Articular chondrocyte of knee joint (primary cell): ENCODE measurements around the gene VAT1L. TPM values are rescaled to one million over a fixed set of nuclear protein-coding genes. Genes with fewer than 3 reads are reported as not detected.

Source experiments
- total RNA-seq: library from RNA; depleted of rRNA; stranded (reverse); fragments of >200 nt; gene quantifications from 2 replicates; pipeline ENCODE4 v1.2.3, GENCODE V29; 2012

The VAT1L gene, protein sequence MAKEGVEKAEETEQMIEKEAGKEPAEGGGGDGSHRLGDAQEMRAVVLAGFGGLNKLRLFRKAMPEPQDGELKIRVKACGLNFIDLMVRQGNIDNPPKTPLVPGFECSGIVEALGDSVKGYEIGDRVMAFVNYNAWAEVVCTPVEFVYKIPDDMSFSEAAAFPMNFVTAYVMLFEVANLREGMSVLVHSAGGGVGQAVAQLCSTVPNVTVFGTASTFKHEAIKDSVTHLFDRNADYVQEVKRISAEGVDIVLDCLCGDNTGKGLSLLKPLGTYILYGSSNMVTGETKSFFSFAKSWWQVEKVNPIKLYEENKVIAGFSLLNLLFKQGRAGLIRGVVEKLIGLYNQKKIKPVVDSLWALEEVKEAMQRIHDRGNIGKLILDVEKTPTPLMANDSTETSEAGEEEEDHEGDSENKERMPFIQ
- total RNA-seq: under 0.01 TPM in 1 of 2 replicates, not detected in the other

DNA sequence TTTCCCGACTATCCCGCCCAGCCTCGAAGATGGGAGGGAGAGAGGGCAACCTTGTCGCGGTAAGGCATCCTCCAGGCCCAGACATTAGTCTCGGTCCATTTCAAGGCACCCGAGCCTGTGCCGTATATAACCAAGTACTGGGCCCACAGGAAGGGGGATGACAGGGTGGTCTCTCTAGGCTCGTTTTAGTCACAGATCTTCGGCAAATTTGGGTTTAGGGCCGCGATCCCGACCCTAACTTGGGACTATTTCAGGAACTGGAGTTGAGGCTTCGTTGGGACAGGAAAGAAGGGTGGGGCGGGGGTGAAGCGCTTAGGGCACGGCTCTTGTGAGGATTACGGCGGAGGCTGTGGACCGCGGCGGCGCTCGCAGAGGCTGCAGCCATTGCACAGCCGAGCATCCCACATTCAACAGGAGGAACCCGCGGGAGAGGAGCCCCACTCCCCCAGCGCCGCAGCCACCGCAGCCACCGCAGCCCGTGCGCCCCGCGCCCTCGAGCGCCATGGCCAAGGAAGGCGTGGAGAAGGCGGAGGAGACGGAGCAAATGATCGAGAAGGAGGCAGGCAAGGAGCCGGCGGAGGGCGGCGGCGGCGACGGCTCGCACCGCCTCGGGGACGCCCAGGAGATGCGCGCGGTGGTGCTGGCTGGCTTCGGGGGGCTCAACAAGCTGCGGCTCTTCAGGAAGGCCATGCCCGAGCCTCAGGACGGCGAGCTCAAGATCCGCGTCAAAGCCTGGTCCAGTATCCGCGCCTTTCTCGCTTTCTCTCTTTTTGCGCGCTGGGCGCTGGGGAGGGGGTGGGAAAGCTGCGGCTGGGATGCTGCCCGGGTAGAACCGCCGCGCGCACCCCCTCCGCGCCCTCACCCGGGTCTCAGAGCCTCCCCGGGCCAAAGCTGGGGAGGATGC, at the start of gene VAT1L:
Gene VAT1L (plus strand): TSS at position 384 of the 904 bp plus-strand sequence. CDS start 119 bp downstream, at position 503.

DNA sequence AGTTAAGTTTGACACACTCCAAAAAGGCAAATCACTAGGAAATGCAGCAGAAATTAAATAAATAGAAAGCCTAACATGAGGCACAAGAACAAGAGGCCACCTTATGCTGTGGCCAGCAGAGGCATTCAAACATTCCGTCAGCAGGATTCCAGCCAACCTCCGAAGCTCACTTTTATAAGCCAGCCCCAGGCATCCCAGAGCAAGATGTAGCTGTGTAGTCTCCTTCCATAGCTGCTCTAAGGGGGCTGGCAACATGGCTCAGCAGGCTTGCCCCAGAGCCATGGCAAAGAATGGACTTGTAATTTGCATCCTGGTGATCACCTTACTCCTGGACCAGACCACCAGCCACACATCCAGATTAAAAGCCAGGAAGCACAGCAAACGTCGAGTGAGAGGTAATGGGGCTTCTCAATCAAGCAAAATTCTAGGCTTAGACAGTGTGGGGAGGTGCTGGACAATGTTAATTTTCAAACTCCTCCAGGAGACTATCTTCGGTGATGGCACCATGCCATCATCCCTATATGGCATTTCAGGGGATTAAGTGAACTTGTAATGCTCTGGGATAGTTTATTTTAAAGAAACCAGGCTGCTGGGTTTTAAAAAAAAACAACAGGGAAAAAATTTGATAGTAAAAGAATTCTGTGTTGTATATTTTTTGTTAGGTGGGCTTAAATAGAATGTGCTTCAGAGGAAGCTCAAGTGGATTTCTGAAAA, 234.1 kb downstream of the VAT1L start, which contains the start of gene CLEC3A:
Gene CLEC3A (plus strand): TSS at position 202 of the 714 bp plus-strand sequence. CDS start 79 bp downstream, at position 281.

Other genes with a start within 250 kb of the VAT1L start
- gene NUDT7, start 66.0 kb upstream of the VAT1L start, total RNA-seq: 3.6 and 3.8 TPM in 2 replicates
- gene CLEC3A, start 234.0 kb downstream of the VAT1L start, total RNA-seq: 0.22 and 0.52 TPM in 2 replicates